HepG2 (cell line): ENCODE data around the gene ACACA. TPM values are rescaled to one million over a fixed set of nuclear protein-coding genes. Genes with fewer than 3 reads are reported as not detected.

Source experiments
- ATAC-seq: fragments of 200-7000 bp; cut with Tn5 transposase; 3 replicates; pipeline ENCODE4 v1.9.1; 2020; ENCODE audit warnings: mild to moderate bottlenecking, moderate library complexity
- BruUV-seq: library from RNA; stranded (reverse); fragments of 400-500 nt; replicated peaks from 2 replicates; lab custom pipeline; 2021; lab: Mats Ljungman, UMichigan
- CTCF ChIA-PET: fragments of 300-600 bp; formaldehyde crosslinking; extraction: SDS; loops from one replicate; lab custom pipeline; 2021; ENCODE audit warnings: low total read pairs, inconsistent platforms, low intra/inter-chr PET ratio; lab: Yijun Ruan, JAX
- POLR2A ChIA-PET: fragments of 350-600 bp; sonication (Branson Sonifier 250); formaldehyde crosslinking; loops from one replicate; lab custom pipeline; 2020; ENCODE audit warnings: antibody characterized with exemption, inconsistent platforms; lab: Yijun Ruan, JAX
- DNase-seq: peaks from one replicate; pipeline ENCODE4 v3.0.0-alpha.2; 2015; ENCODE audit warnings: low spot score
- FAIRE-seq: peaks from 3 replicates; lab custom pipeline; 2011; peaks lifted over from hg19 to GRCh38; lab: Jason Lieb, UNC
- H2AFZ ChIP-seq: one replicate; pipeline ENCODE4 v1.6.1; 2011; ENCODE audit warnings: low read length, inconsistent platforms
- H3K27ac ChIP-seq: fragments of 300-600 bp; 3 replicates; pipeline ENCODE4 v1.8.0; 2011; ENCODE audit warnings: mixed run types, mild to moderate bottlenecking, mixed read lengths, low read length, inconsistent platforms; ENCODE audit not compliant: insufficient read depth; ENCODE audit errors: extremely low read length
- H3K27me3 ChIP-seq, 2 experiments: fragments of 200-600 bp in 1 of 2; 2 replicates in 1 of 2; 3 replicates in 1 of 2; pipeline versions ENCODE4 v1.6.0 to v1.8.0; 2011; ENCODE audit warnings: low read length in 2 of 2, mild to moderate bottlenecking in 2 of 2, moderate library complexity in 2 of 2, inconsistent platforms in 1 of 2; ENCODE audit not compliant: insufficient read depth in 2 of 2, control insufficient read depth in 1 of 2
- H3K36me3 ChIP-seq, 2 experiments: fragments of 200-600 bp in 1 of 2; replicated peaks in 1 of 2; 2 replicates in 1 of 2; 3 replicates in 1 of 2; pipeline versions ENCODE4 v1.5.1 to v1.8.0; 2011; ENCODE audit warnings: low read length in 2 of 2, inconsistent platforms in 1 of 2; ENCODE audit not compliant: insufficient read depth in 2 of 2, control insufficient read depth in 1 of 2
- H3K4me1 ChIP-seq: 2 replicates; pipeline ENCODE4 v1.5.1; 2012; ENCODE audit warnings: low read length, inconsistent platforms; ENCODE audit not compliant: insufficient read depth
- H3K4me2 ChIP-seq: 2 replicates; pipeline ENCODE4 v1.6.0; 2011; ENCODE audit warnings: low read depth, low read length, inconsistent platforms
- H3K4me3 ChIP-seq, 3 experiments: fragments of 200-600 bp in 1 of 3; sonication (generic), shearing (Covaris generic) in 1 of 3; replicated peaks in 1 of 3; 2 replicates each; pipeline ENCODE4 v1.5.1; 2011 to 2016; ENCODE audit warnings: low read length in 3 of 3, inconsistent platforms in 2 of 3, low read depth in 2 of 3, mild to moderate bottlenecking in 2 of 3, control low read depth in 1 of 3, mixed read lengths in 1 of 3; ENCODE audit not compliant: insufficient read depth in 1 of 3
- H3K79me2 ChIP-seq: one replicate; pipeline ENCODE4 v1.6.1; 2011; ENCODE audit warnings: low read length, inconsistent platforms; ENCODE audit not compliant: insufficient read depth
- H3K9ac ChIP-seq: 2 replicates; pipeline ENCODE4 v1.6.0; 2011; ENCODE audit warnings: mild to moderate bottlenecking, low read depth, low read length, inconsistent platforms; ENCODE audit not compliant: insufficient read depth
- H3K9me3 ChIP-seq: 2 replicates; pipeline ENCODE4 v1.5.1; 2012; ENCODE audit warnings: mild to moderate bottlenecking, low read length
- H4K20me1 ChIP-seq: 2 replicates; pipeline ENCODE4 v1.6.0; 2011; ENCODE audit warnings: inconsistent platforms, mild to moderate bottlenecking, low read length, moderate library complexity; ENCODE audit not compliant: insufficient read depth
- CEBPB ChIP-seq: IDR thresholded peaks from 2 replicates; pipeline ENCODE4 v1.6.1; 2011; ENCODE audit warnings: low read depth, low read length, improper control_type of control experiment, borderline replicate concordance
- DR1 ChIP-seq: sonication (generic); formaldehyde crosslinking; IDR thresholded peaks from 2 replicates; pipeline ENCODE4 v1.8.0; 2021; ENCODE audit warnings: mild to moderate bottlenecking, missing genetic modification reagents, inconsistent platforms
- KAT7 ChIP-seq: IDR thresholded peaks from 2 replicates; pipeline ENCODE4 v1.6.1; 2018; ENCODE audit warnings: borderline replicate concordance, missing compliant biosample characterization
- MED1 ChIP-seq: sonication (generic); formaldehyde crosslinking; IDR thresholded peaks from 2 replicates; pipeline ENCODE4 v1.4.0; 2020; ENCODE audit warnings: missing genetic modification reagents
- NR3C1 ChIP-seq: sonication (generic); formaldehyde crosslinking; IDR thresholded peaks from 2 replicates; pipeline ENCODE4 v1.4.0; 2020; ENCODE audit warnings: missing genetic modification reagents
- PITX1 ChIP-seq: sonication (generic); formaldehyde crosslinking; IDR thresholded peaks from 2 replicates; pipeline ENCODE4 v1.5.1; 2020; ENCODE audit warnings: mild to moderate bottlenecking, missing genetic modification reagents
- RFX5 ChIP-seq: IDR thresholded peaks from 2 replicates; pipeline ENCODE4 v1.6.1; 2011; ENCODE audit warnings: low read depth, low read length, improper control_type of control experiment
- RNF219 ChIP-seq: sonication (generic); formaldehyde crosslinking; IDR thresholded peaks from 2 replicates; pipeline ENCODE4 v1.5.0; 2020; ENCODE audit warnings: mild to moderate bottlenecking, missing genetic modification reagents
- XBP1 ChIP-seq: sonication (generic); formaldehyde crosslinking; IDR thresholded peaks from 2 replicates; pipeline ENCODE4 v1.5.0; 2020; ENCODE audit warnings: missing genetic modification reagents
- ZGPAT ChIP-seq: IDR thresholded peaks from 2 replicates; pipeline ENCODE4 v1.6.1; 2016; ENCODE audit warnings: mild to moderate bottlenecking
- ZNF12 ChIP-seq: sonication (generic); formaldehyde crosslinking; IDR thresholded peaks from 2 replicates; pipeline ENCODE4 v1.5.0; 2020; ENCODE audit warnings: missing genetic modification reagents
- ZNF143 ChIP-seq: sonication (generic); formaldehyde crosslinking; IDR thresholded peaks from 2 replicates; pipeline ENCODE4 v1.4.0; 2020; ENCODE audit warnings: missing genetic modification reagents
- ZNF251 ChIP-seq: sonication (generic); formaldehyde crosslinking; IDR thresholded peaks from 2 replicates; pipeline ENCODE4 v1.9.0; 2021; ENCODE audit warnings: mild to moderate bottlenecking, missing genetic modification reagents
- ZNF550 ChIP-seq: sonication (generic); formaldehyde crosslinking; IDR thresholded peaks from 2 replicates; pipeline ENCODE4 v1.4.0; 2020; ENCODE audit warnings: mild to moderate bottlenecking, missing genetic modification reagents, borderline replicate concordance
- ZNF747 ChIP-seq: sonication (generic); formaldehyde crosslinking; IDR thresholded peaks from 2 replicates; pipeline ENCODE4 v1.8.1; 2023; ENCODE audit warnings: missing genetic modification reagents, mild to moderate bottlenecking, borderline replicate concordance
- ZSCAN21 ChIP-seq: sonication (generic); formaldehyde crosslinking; IDR thresholded peaks from 2 replicates; pipeline ENCODE4 v1.8.0; 2022; ENCODE audit warnings: mild to moderate bottlenecking, missing genetic modification reagents, moderate library complexity, borderline replicate concordance
- WGBS: methylation state at CpG from one replicate; pipeline ENCODE4 v1.1.6; 2017; ENCODE audit warnings: low lambda C conversion rate; 5-methylcytosine and 5-hydroxymethylcytosine counted together
- in situ Hi-C: cut with HindIII; loops from 2 replicates; pipeline ENCODE4 v1.10.0; 2017; ENCODE audit warnings: low pct_unique_long_range_greater_than_20kb; ENCODE audit not compliant: extremely low pct_ligation_motif_present
- intact Hi-C: fragments of 100-400 bp; cut with micrococcal nuclease; formaldehyde crosslinking; loops from one replicate; pipeline ENCODE4 v1.10.0; 2022; ENCODE audit not compliant: unreplicated experiment
- polyA plus RNA-seq, 8 experiments: library from polyadenylated mRNA; depleted of rRNA in 3 of 8; stranded (reverse) in 7 of 8; unstranded in 1 of 8; fragments of >200 nt; fragmentation: Illumina TruSeq in 4 of 8; extraction: Trizol in 4 of 8; gene quantifications; 2 replicates each; pipeline versions ENCODE4 v1.2.1 to v1.2.3, GENCODE V29; 2011 to 2016; ENCODE audit warnings: low read depth in 4 of 8, missing spikeins in 1 of 8, mixed read lengths in 1 of 8; ENCODE audit not compliant: insufficient read depth in 1 of 8
- total RNA-seq, 5 experiments: library from RNA; depleted of rRNA; stranded (reverse); fragments of >200 nt; fragmentation: Illumina TruSeq; extraction: Trizol; gene quantifications; 2 replicates each; pipeline ENCODE4 v1.2.3, GENCODE V29; 2016; ENCODE audit warnings: low read depth in 1 of 5
- TF ChIP-seq, protein P1 (sequence below): conservative IDR thresholded peaks from 2 replicates; pipeline ENCODE4 v1.6.1; 2018; ENCODE audit warnings: missing genetic modification reagents

The ACACA gene
- total and polyA plus RNA-seq, 2 of the 13 experiments (the other 11 are each of a cell fraction or from before 2014, with no cell fraction given), result 39.2 to 47.2 TPM

DNA sequence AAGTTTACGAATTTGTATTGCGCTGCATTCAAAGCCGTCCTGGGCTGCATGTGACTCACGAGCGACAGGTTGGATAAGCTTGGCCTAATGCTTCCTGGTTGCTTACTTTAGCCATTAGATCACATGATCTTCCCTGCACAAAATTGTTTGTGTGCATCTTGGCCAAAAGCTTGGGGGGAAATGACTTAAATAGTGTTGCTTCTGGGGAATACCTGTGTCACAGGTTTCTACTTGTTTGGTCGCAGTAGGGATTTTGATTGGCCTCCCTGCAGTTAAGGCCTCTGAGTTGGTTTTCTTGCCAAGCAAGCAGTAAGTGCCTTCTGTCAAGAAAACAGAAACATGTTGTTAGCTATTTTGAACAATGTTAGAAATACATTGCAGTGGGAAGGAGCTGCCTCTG, 43.5 kb upstream of the ACACA start:
- no peaks in the 10 kb centered on the region for H4K20me1 ChIP-seq
- BruUV-seq, result no TSS peak
- H2AFZ ChIP-seq, result no peak overlapping the region
- H3K9me3 ChIP-seq, result no peaks in the 10 kb centered on the region
- no peaks in the 10 kb centered on the region for H3K27me3 ChIP-seq
- CTCF ChIA-PET, result no interaction called here
- no peak overlapping the region for H3K27ac ChIP-seq
- H3K9ac ChIP-seq, result no peak overlapping the region
- ATAC-seq (no peak), FAIRE-seq (no peak), DNase-seq (no peak)
- no peaks in the 10 kb centered on the region for H3K79me2 ChIP-seq
- WGBS, result 99% methylated on average over 6 of the region's 6 CpGs
- no peak overlapping the region for H3K4me3 ChIP-seq
- H3K36me3 ChIP-seq, result peaks cover 6 to 40% of the 10 kb centered on the region in 2 experiments; a peak in 4 of 5 replicates
- TF ChIP-seq ZNF251 (CRISPR knock-in tag) (no peak), ZNF143 (CRISPR knock-in tag) (no peak), DR1 (CRISPR knock-in tag) (no peak), CEBPB (no peak), PITX1 (CRISPR knock-in tag) (no peak), ZSCAN21 (CRISPR knock-in tag) (no peak), XBP1 (CRISPR knock-in tag) (no peak), RNF219 (no peak), ZGPAT (CRISPR knock-in tag) (no peak), MED1 (no peak), NR3C1 (CRISPR knock-in tag) (no peak), RFX5 (no peak), ZNF550 (CRISPR knock-in tag) (no peak), ZNF12 (CRISPR knock-in tag) (no peak), ZNF747 (no peak), KAT7 (CRISPR knock-in tag) (no peak)
- TF ChIP-seq, protein P1, sequence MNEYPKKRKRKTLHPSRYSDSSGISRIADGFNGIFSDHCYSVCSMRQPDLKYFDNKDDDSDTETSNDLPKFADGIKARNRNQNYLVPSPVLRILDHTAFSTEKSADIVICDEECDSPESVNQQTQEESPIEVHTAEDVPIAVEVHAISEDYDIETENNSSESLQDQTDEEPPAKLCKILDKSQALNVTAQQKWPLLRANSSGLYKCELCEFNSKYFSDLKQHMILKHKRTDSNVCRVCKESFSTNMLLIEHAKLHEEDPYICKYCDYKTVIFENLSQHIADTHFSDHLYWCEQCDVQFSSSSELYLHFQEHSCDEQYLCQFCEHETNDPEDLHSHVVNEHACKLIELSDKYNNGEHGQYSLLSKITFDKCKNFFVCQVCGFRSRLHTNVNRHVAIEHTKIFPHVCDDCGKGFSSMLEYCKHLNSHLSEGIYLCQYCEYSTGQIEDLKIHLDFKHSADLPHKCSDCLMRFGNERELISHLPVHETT (CRISPR knock-in tag), result no peak
- intact Hi-C loops, result no loop called here
- POLR2A ChIA-PET, result no interaction called here
- H3K4me1 ChIP-seq, result no peaks in the 10 kb centered on the region
- in situ Hi-C loops, result no loop called here
- no peak overlapping the region for H3K4me2 ChIP-seq
